Stimulated activated CD4-positive, alpha-beta T cell treated with anti-CD3 and anti-CD28 coated beads, Interleukin-2, amount 100 ng/mL, for 24 hours (primary cell): Measurements from ENCODE around the gene EDN3.

Source experiments
- DNase-seq, 2 donors: peaks; one replicate each; pipeline ENCODE4 v3.0.0-alpha.2; 2020

The EDN3 gene

DNA sequence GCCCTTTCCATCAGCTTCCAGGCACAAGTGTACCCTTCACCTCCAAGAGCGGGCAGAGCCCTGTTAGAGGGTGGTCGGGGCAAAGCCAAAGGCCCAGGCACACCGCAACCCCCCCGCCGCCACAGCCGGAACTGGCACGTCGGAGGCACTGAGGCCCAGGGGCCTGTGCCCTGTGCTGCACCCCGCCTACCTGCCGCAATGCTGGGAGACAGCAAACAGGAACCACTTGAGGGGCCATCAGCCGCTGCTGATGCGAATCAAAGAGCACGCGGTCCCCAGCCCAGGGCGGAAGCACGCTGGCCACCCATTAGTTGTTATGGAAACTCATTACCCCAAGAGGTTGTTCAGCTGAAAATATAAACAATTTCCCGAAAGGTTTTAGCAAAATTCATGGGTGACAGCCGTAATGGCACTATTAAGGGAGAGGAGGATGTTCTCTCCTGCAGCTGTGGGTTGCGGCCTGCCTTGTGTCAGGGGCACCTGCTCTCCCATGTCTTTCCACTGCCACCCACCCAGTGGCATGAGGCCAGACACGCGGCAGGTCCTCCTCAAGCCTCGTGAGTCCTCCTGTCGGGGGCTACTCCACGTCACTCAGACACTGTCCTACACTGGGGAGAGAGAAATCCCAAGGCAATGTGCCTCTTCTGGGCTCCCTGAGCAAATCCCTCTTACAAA, 65.3 kb downstream of the EDN3 start:
- no peak for DNase-seq

DNA sequence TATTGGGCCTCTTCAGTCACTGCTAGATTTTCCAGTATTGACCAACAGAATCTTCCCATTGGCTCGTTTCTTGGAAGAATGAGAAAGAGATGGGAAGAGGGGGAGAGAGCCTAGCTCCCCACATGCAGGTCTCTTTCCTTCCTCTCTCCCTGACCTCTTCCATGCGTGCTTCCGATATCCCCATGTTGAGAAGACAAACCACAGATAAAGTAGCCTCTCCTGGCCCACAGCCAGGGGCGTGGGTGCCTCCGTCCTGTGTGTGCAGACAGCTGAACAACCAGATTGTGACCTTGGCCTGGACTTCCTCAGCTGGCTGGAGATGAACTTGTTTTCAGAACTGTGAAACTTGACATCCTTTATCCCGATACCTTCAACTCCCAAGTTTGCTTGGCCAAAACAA, 71.0 kb downstream of the EDN3 start:
- no peak for DNase-seq

DNA sequence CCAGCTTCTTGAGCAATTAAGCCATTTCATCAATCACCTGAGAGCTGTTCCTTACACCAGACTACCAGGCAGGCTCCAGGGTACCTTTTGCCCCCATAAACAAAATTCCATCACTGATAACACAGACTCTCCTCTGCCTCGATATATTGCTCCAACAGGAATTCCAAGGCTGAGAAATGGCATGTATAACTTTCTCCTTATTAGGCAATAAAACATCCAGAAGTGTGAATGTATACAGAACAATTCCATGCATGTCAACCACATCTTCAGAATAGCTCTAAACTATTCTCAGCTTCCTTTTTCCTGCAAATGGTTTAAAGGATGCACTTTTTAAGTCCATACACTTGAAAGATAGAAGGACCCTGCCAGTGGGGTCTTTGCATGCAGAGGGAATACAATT, 73.8 kb downstream of the EDN3 start:
- no peak for DNase-seq

DNA sequence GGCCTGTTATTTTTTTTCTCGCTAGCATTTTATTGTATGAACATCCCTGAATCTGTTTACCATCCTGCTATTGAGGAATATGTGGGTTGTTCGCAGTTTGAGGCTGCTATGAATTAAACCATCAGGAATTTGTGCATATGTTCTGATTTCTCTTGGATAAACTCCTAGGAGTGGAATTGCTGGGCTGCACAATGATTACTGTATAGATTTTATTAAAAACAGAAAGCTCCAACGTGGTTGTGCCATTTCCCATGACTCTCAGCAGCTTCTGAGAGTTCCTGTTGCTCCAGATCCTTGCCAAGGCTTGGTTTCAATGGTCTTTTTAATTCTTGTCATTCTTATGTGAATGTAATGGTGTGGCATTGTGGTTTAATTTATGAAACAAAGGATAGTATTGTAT, 75.1 kb downstream of the EDN3 start:
- DNase-seq = no peak
